ENCODE results near the gene GOLGA3. TPM values are rescaled to one million over a fixed set of nuclear protein-coding genes. Genes with fewer than 3 reads are reported as not detected.
"Not testable (repeated sequence)": the region's sequence is repeated elsewhere in the genome, so short reads cannot be mapped to it uniquely, and the experiment has no call there.

The GOLGA3 gene
- polyA plus RNA-seq, 3 donors: 27.3 to 36.7 (median 34.5) TPM

GRCh38 chr12:132848521-132848920 is 19.9 kb upstream of the GOLGA3 start:
- DNase-seq: no peak

- DNase-seq: no peak
Measured at GRCh38 chr12:132847363-132848356, 19.0 kb upstream of the GOLGA3 start.

- DNase-seq: not testable (repeated sequence)
Measured at GRCh38 chr12:132844681-132845080, 16.0 kb upstream of the GOLGA3 start.

GRCh38 chr12:132842449-132843045 is 13.9 kb upstream of the GOLGA3 start:
- DNase-seq: no peak

GRCh38 chr12:132841151-132841550 is 12.5 kb upstream of the GOLGA3 start:
- no peak for DNase-seq

GRCh38 chr12:132840536-132840935 is 11.9 kb upstream of the GOLGA3 start:
- no peak for DNase-seq

GRCh38 chr12:132839558-132840235 is 11.0 kb upstream of the GOLGA3 start:
- no peak for DNase-seq

GRCh38 chr12:132838410-132839080 is 9.9 kb upstream of the GOLGA3 start:
- no peak for DNase-seq

- no peak for DNase-seq
Measured at GRCh38 chr12:132837693-132838409, 9.2 kb upstream of the GOLGA3 start.

GRCh38 chr12:132836795-132837331 is 8.2 kb upstream of the GOLGA3 start:
- DNase-seq: no peak

GRCh38 chr12:132836230-132836629 is 7.6 kb upstream of the GOLGA3 start:
- DNase-seq: not testable (repeated sequence)

GRCh38 chr12:132835076-132836025 is 6.7 kb upstream of the GOLGA3 start:
- DNase-seq: no peak

GRCh38 chr12:132834181-132834711 is 5.6 kb upstream of the GOLGA3 start:
- DNase-seq: no peak

- DNase-seq: no peak
Measured at GRCh38 chr12:132833341-132833740, 4.7 kb upstream of the GOLGA3 start.

- DNase-seq: no peak
Measured at GRCh38 chr12:132831771-132832170, 3.1 kb upstream of the GOLGA3 start.

GRCh38 chr12:132827763-132828703 is 636 bp downstream of the GOLGA3 start:
- DNase-seq: no peak

GRCh38 chr12:132825861-132826260 is 2.8 kb downstream of the GOLGA3 start:
- DNase-seq: no peak

- no peak for DNase-seq
Measured at GRCh38 chr12:132825089-132825488, 3.6 kb downstream of the GOLGA3 start.

Data from renal pelvis (tissue), 4 donors.